ENCODE data around the gene ZFP36L1. TPM values are rescaled to one million over a fixed set of nuclear protein-coding genes. Genes with fewer than 3 reads are reported as not detected.
A peak's percentile ranks its signal among the peaks of the same experiment; 100 is the strongest.

ZFP36L1 gene
- polyA plus RNA-seq, 1 experiment, result 52.7 TPM

GRCh38 chr14:68796418-68797101, 3.7 kb upstream of the ZFP36L1 start:
- ChIA-PET CTCF (interaction anchor here (0.6 to 3.1 kb wide), 5 partner anchors 9 to 163 kb away, joined by 3 to 13 read pairs (median 6); no protein-coding TSS in a partner anchor), POLR2A (interaction anchor here (0.6 kb wide), 1 partner anchor 247 kb away, joined by 3 read pairs; no protein-coding TSS in a partner anchor)
- Histone ChIP-seq H3K4me3 (ENCODE audit: low read depth, low read length) (peak overlapping the region; percentile 60), H3K36me3 (ENCODE audit: control insufficient read depth, insufficient read depth, low read length) (peaks cover under 1% of the 10 kb centered on the region), H3K27me3 (ENCODE audit: control insufficient read depth, insufficient read depth, low read length) (no peaks in the 10 kb centered on the region)
- TF ChIP-seq CTCF (IDR thresholded peaks at IDR 0.05; ENCODE audit: insufficient read depth, low read depth, low read length), result no peak
- no peak for DNase-seq (ENCODE audit: low read depth)

GRCh38 chr14:68795597-68796417, 2.9 kb upstream of the ZFP36L1 start:
- peak; percentile 79 for TF ChIP-seq CTCF (IDR thresholded peaks at IDR 0.05; ENCODE audit: insufficient read depth, low read depth, low read length)
- peaks cover 7% of the 10 kb centered on the region for H3K36me3 ChIP-seq (ENCODE audit: control insufficient read depth, insufficient read depth, low read length)
- H3K27me3 ChIP-seq (ENCODE audit: control insufficient read depth, insufficient read depth, low read length), result no peaks in the 10 kb centered on the region
- no peak for DNase-seq (ENCODE audit: low read depth)
- ChIA-PET POLR2A (interaction anchor here (0.6 to 1.0 kb wide), 3 partner anchors 19 to 113 kb away, joined by 3 to 5 read pairs (median 4); no protein-coding TSS in a partner anchor), CTCF (interaction anchor here (0.7 to 3.1 kb wide), 6 partner anchors 9 to 862 kb away, joined by 4 to 13 read pairs (median 6); no protein-coding TSS in a partner anchor)
- peak overlapping the region; percentile 60 for H3K4me3 ChIP-seq (ENCODE audit: low read depth, low read length)

DNA sequence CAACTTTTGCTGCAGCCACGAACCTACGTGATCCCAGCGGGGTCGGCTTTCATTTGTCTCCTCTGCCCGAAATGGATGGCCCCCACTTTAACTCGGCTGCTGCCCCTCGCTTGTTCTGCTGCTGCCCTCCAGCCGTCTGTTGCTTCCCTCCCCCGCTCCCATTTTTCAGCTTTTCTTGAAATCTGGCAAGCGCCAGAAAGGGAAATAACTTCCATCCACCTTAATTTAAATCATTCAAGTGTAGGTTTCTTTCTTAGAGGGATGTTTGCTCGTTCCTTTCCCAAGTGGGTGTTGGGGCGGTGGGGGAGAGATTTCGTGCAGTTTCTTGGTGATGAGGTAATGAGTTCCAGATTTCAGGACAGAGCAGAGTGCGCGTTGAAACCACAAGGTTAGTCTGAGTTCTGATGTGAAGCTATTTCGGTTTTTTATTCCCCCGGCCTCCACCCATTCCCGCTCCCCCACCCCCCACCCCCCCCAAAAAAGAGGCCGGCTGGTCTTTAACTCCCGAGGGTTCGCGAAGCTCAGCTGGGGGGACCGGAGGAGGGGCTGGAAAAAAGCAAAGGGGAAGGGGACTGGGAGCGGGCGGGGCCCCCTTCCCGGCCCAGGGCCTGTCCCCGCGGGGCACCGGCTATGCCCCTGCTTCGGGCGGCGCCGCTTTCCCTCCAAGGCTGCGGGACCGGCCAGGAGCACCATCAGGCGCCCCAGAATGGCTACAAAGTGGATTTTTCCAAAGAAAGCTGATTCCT, 2.2 kb upstream of the ZFP36L1 start:
- Histone ChIP-seq H3K4me3 (ENCODE audit: low read depth, low read length) (peak overlapping the region; percentile 60), H3K27me3 (ENCODE audit: control insufficient read depth, insufficient read depth, low read length) (no peaks in the 10 kb centered on the region), H3K36me3 (ENCODE audit: control insufficient read depth, insufficient read depth, low read length) (peaks cover 12% of the 10 kb centered on the region)
- ChIA-PET CTCF (interaction anchor here (0.7 to 3.1 kb wide), 7 partner anchors 10 to 861 kb away, joined by 3 to 13 read pairs (median 6); no protein-coding TSS in a partner anchor), POLR2A (interaction anchor here (0.6 to 1.0 kb wide), 7 partner anchors 19 to 838 kb away, joined by 3 to 10 read pairs (median 4); no protein-coding TSS in a partner anchor)
- no peak for TF ChIP-seq CTCF (IDR thresholded peaks at IDR 0.05; ENCODE audit: insufficient read depth, low read depth, low read length)
- DNase-seq (ENCODE audit: low read depth), result peak; percentile 96

- CTCF ChIA-PET, result interaction anchor here (0.8 to 3.1 kb wide), 2 partner anchors 22 to 538 kb away, joined by 3 to 13 read pairs; no protein-coding TSS in a partner anchor
- Histone ChIP-seq H3K4me3 (ENCODE audit: low read depth, low read length) (peak overlapping the region; percentile 93), H3K27me3 (ENCODE audit: control insufficient read depth, insufficient read depth, low read length) (no peaks in the 10 kb centered on the region), H3K36me3 (ENCODE audit: control insufficient read depth, insufficient read depth, low read length) (peaks cover 20% of the 10 kb centered on the region)
- POLR2A ChIA-PET, result interaction anchor here (0.6 to 0.7 kb wide), 4 partner anchors 144 to 837 kb away, joined by 3 to 10 read pairs (median 5); no protein-coding TSS in a partner anchor
- no peak for TF ChIP-seq CTCF (IDR thresholded peaks at IDR 0.05; ENCODE audit: insufficient read depth, low read depth, low read length)
- peak; percentile 90 for DNase-seq (ENCODE audit: low read depth)
Observed at GRCh38 chr14:68794130-68794850, 1.4 kb upstream of the ZFP36L1 start.

Measured in BJ (cell line).